ENCODE results near the gene GABRR3.

GABRR3 gene

GRCh38 chr3:98008855-98009254, 26.3 kb downstream of the GABRR3 start (continued):
- no peak for TF ChIP-seq ZNF544 (tag by site-specific recombination; IDR thresholded peaks at IDR 0.05)
- TF ChIP-seq OSR2 (tag by site-specific recombination; IDR thresholded peaks at IDR 0.05) = no peak
- no peak for TF ChIP-seq ZNF114 (tag by site-specific recombination; IDR thresholded peaks at IDR 0.05)

GRCh38 chr3:98005438-98005837, 29.7 kb downstream of the GABRR3 start:
- TF ChIP-seq ZNF341 (tag by site-specific recombination; IDR thresholded peaks at IDR 0.05; ENCODE audit: low read depth) (no peak), ZNF837 (tag by site-specific recombination; IDR thresholded peaks at IDR 0.05) (no peak), ZNF18 (tag by site-specific recombination; IDR thresholded peaks at IDR 0.05) (no peak), ZNF571 (tag by site-specific recombination; IDR thresholded peaks at IDR 0.05) (no peak), ZNF324 (tag by site-specific recombination; IDR thresholded peaks at IDR 0.05) (no peak), ZNF639 (tag by site-specific recombination; IDR thresholded peaks at IDR 0.05) (no peak), ELK4 (IDR thresholded peaks at IDR 0.05; ENCODE audit: borderline replicate concordance, low read depth, low read length) (no peak), ZNF202 (tag by site-specific recombination; IDR thresholded peaks at IDR 0.05; ENCODE audit: borderline replicate concordance) (no peak), ZNF266 (tag by site-specific recombination; IDR thresholded peaks at IDR 0.05; ENCODE audit: low read depth) (no peak), ZNF548 (tag by site-specific recombination; IDR thresholded peaks at IDR 0.05) (no peak), ZNF394 (tag by site-specific recombination; IDR thresholded peaks at IDR 0.05; ENCODE audit: borderline replicate concordance) (no peak), KLF9 (tag by site-specific recombination; IDR thresholded peaks at IDR 0.05; ENCODE audit: low read depth) (no peak), ZNF223 (tag by site-specific recombination; IDR thresholded peaks at IDR 0.05) (no peak), SCRT2 (tag by site-specific recombination; IDR thresholded peaks at IDR 0.05) (no peak), ZNF513 (tag by site-specific recombination; IDR thresholded peaks at IDR 0.05) (no peak), GFI1B (tag by site-specific recombination; IDR thresholded peaks at IDR 0.05) (no peak)
- TF ChIP-seq, protein P1, sequence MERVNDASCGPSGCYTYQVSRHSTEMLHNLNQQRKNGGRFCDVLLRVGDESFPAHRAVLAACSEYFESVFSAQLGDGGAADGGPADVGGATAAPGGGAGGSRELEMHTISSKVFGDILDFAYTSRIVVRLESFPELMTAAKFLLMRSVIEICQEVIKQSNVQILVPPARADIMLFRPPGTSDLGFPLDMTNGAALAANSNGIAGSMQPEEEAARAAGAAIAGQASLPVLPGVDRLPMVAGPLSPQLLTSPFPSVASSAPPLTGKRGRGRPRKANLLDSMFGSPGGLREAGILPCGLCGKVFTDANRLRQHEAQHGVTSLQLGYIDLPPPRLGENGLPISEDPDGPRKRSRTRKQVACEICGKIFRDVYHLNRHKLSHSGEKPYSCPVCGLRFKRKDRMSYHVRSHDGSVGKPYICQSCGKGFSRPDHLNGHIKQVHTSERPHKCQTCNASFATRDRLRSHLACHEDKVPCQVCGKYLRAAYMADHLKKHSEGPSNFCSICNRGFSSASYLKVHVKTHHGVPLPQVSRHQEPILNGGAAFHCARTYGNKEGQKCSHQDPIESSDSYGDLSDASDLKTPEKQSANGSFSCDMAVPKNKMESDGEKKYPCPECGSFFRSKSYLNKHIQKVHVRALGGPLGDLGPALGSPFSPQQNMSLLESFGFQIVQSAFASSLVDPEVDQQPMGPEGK (tag by site-specific recombination; IDR thresholded peaks at IDR 0.05) = no peak
- CTCF ChIA-PET = interaction anchor here (0.6 to 1.0 kb wide), 2 partner anchors 10 to 18 kb away, joined by 3 read pairs; no protein-coding TSS in a partner anchor
- H3K9me3 ChIP-seq (ENCODE audit: control insufficient read depth, insufficient read depth, low read depth, low read length) = no peaks in the 10 kb centered on the region

More at GRCh38 chr3:98005438-98005837, 29.7 kb downstream of the GABRR3 start:
- POLR2A ChIA-PET = no interaction called here
- no peak overlapping the region for H3K27ac ChIP-seq (ENCODE audit: extremely low read depth, low read depth, low read length)
- no peaks in the 10 kb centered on the region for H3K36me3 ChIP-seq (ENCODE audit: control insufficient read depth in 2 of 2, insufficient read depth in 1 of 2, low read length in 2 of 2)
- peaks cover 3% of the 10 kb centered on the region; the same call in 1 of the 2 replicates for H3K4me1 ChIP-seq (ENCODE audit: control insufficient read depth, insufficient read depth, low read length)
- H3K4me3 ChIP-seq (ENCODE audit: low read depth, low read length) = no peak overlapping the region

Data from HEK293 (cell line).